Fibroblast of lung (primary cell): Measurements from ENCODE around the gene NCAN. TPM values are rescaled to one million over a fixed set of nuclear protein-coding genes. Genes with fewer than 3 reads are reported as not detected.

Source experiments
- DNase-seq, 2 donors: peaks; one replicate each; pipeline versions ENCODE4 v3.0.0 to v3.0.0-alpha.2; 2010; ENCODE audit warnings: low read depth in 2 of 2
- H2AFZ ChIP-seq: 2 replicates; pipeline ENCODE4 v1.5.1; 2012; ENCODE audit warnings: low read length, control low read depth, inconsistent platforms
- H3K27ac ChIP-seq: 2 replicates; pipeline ENCODE4 v1.5.1; 2011; ENCODE audit warnings: low read length, control low read depth; ENCODE audit not compliant: insufficient read depth
- H3K27me3 ChIP-seq: 2 replicates; pipeline ENCODE4 v1.5.1; 2011; ENCODE audit warnings: mild to moderate bottlenecking, low read length; ENCODE audit not compliant: control insufficient read depth, insufficient read depth
- H3K36me3 ChIP-seq: 2 replicates; pipeline ENCODE4 v1.5.1; 2011; ENCODE audit warnings: low read length; ENCODE audit not compliant: control insufficient read depth, insufficient read depth
- H3K4me1 ChIP-seq: 2 replicates; pipeline ENCODE4 v1.5.1; 2011; ENCODE audit warnings: low read length; ENCODE audit not compliant: control insufficient read depth, insufficient read depth; ENCODE audit errors: extremely low read depth
- H3K4me2 ChIP-seq: 2 replicates; pipeline ENCODE4 v1.5.1; 2011; ENCODE audit warnings: low read length, control low read depth; ENCODE audit not compliant: insufficient read depth; ENCODE audit errors: extremely low read depth
- H3K4me3 ChIP-seq, 4 experiments: fragments of 200-600 bp in 1 of 4; sonication (generic) in 1 of 4; replicated peaks in 1 of 4; 2 replicates each; pipeline ENCODE4 v1.5.1; 2011 to 2016; ENCODE audit warnings: low read length in 4 of 4, low read depth in 3 of 4, mild to moderate bottlenecking in 3 of 4, control low read depth in 2 of 4, inconsistent platforms in 1 of 4, mixed read lengths in 1 of 4; ENCODE audit not compliant: insufficient read depth in 1 of 4; ENCODE audit errors: control extremely low read depth in 1 of 4
- H3K79me2 ChIP-seq: 2 replicates; pipeline ENCODE4 v1.5.1; 2012; ENCODE audit warnings: mild to moderate bottlenecking, low read length, inconsistent platforms; ENCODE audit not compliant: control insufficient read depth, insufficient read depth
- H3K9ac ChIP-seq: 2 replicates; pipeline ENCODE4 v1.5.1; 2011; ENCODE audit warnings: mild to moderate bottlenecking, low read length, control low read depth; ENCODE audit not compliant: insufficient read depth
- H3K9me3 ChIP-seq: 2 replicates; pipeline ENCODE4 v1.5.1; 2012; ENCODE audit warnings: low read depth, low read length; ENCODE audit not compliant: control insufficient read depth, insufficient read depth
- H4K20me1 ChIP-seq: 2 replicates; pipeline ENCODE4 v1.5.1; 2011; ENCODE audit warnings: low read length; ENCODE audit not compliant: control insufficient read depth, insufficient read depth; ENCODE audit errors: extremely low read depth
- CTCF ChIP-seq, 2 donors: IDR thresholded peaks in 1 of 2; conservative IDR thresholded peaks in 1 of 2; 1 replicate in 1 of 2; 2 replicates in 1 of 2; pipeline ENCODE4 v1.5.1; 2011 to 2012; ENCODE audit warnings: low read length in 2 of 2, control low read depth in 1 of 2, inconsistent platforms in 1 of 2, low read depth in 1 of 2, mild to moderate bottlenecking in 1 of 2
- EZH2 ChIP-seq: IDR thresholded peaks from 2 replicates; pipeline ENCODE4 v1.5.1; 2012; ENCODE audit warnings: low read length, control low read depth, mild to moderate bottlenecking; ENCODE audit errors: missing control alignments
- polyA plus RNA-seq, 2 donors: library from polyadenylated mRNA; depleted of rRNA in 1 of 2; stranded (reverse) in 1 of 2; unstranded in 1 of 2; fragments of >200 nt; gene quantifications; 2 replicates each; pipeline ENCODE4 v1.2.1, GENCODE V29; 2011 to 2012; ENCODE audit warnings: missing spikeins in 1 of 2
- total RNA-seq: library from RNA; depleted of rRNA; stranded (reverse); fragments of >200 nt; gene quantifications from 2 replicates; pipeline ENCODE4 v1.2.1, GENCODE V29; 2014

The NCAN gene
- total and polyA plus RNA-seq, 2 donors (not counting 1 experiment from before 2014, with no cell fraction given), result under 0.01 TPM; not detected in 1

- no peak overlapping the region for H3K9ac ChIP-seq
- no peak overlapping the region for H3K4me2 ChIP-seq
- H3K4me3 ChIP-seq, result no peak overlapping the region
- TF ChIP-seq EZH2, result no peak
- no peak for TF ChIP-seq CTCF (conservative IDR thresholded peaks at IDR 0.05 in 1 of 2, IDR thresholded peaks at IDR 0.05 in 1 of 2; ENCODE audit: low read depth in 1 of 2, low read length in 2 of 2)
- no peak for DNase-seq
- H3K36me3 ChIP-seq, result no peaks in the 10 kb centered on the region
- H3K27ac ChIP-seq, result no peak overlapping the region
- H3K79me2 ChIP-seq, result no peaks in the 10 kb centered on the region
- H3K4me1 ChIP-seq, result no peaks in the 10 kb centered on the region
- no peaks in the 10 kb centered on the region for H3K9me3 ChIP-seq
- no peaks in the 10 kb centered on the region for H3K27me3 ChIP-seq
- H4K20me1 ChIP-seq, result no peaks in the 10 kb centered on the region
- H2AFZ ChIP-seq, result no peak overlapping the region
These were observed 20.5 kb downstream of the NCAN start for GRCh38 chr19:19232261-19232721.

- Histone ChIP-seq H3K79me2 (no peaks in the 10 kb centered on the region), H3K4me3 (no peak overlapping the region), H4K20me1 (no peaks in the 10 kb centered on the region), H3K4me1 (no peaks in the 10 kb centered on the region), H2AFZ (no peak overlapping the region), H3K9ac (no peak overlapping the region), H3K9me3 (no peaks in the 10 kb centered on the region), H3K4me2 (no peak overlapping the region), H3K27me3 (no peaks in the 10 kb centered on the region), H3K27ac (no peak overlapping the region), H3K36me3 (no peaks in the 10 kb centered on the region)
- TF ChIP-seq CTCF (conservative IDR thresholded peaks at IDR 0.05 in 1 of 2, IDR thresholded peaks at IDR 0.05 in 1 of 2; ENCODE audit: low read depth in 1 of 2, low read length in 2 of 2) (no peak), EZH2 (no peak)
- DNase-seq, result no peak
These were observed 22.6 kb downstream of the NCAN start for GRCh38 chr19:19234220-19234816.

GRCh38 chr19:19236173-19236572, 24.4 kb downstream of the NCAN start:
- no peak for DNase-seq
- H3K4me1 ChIP-seq, result no peaks in the 10 kb centered on the region
- H3K9ac ChIP-seq, result no peak overlapping the region
- H3K27ac ChIP-seq, result no peak overlapping the region
- no peak overlapping the region for H3K4me3 ChIP-seq
- H3K27me3 ChIP-seq, result no peaks in the 10 kb centered on the region
- no peaks in the 10 kb centered on the region for H3K36me3 ChIP-seq
- H3K4me2 ChIP-seq, result no peak overlapping the region
- no peak overlapping the region for H2AFZ ChIP-seq
- no peak for TF ChIP-seq CTCF (conservative IDR thresholded peaks at IDR 0.05 in 1 of 2, IDR thresholded peaks at IDR 0.05 in 1 of 2; ENCODE audit: low read depth in 1 of 2, low read length in 2 of 2)
- TF ChIP-seq EZH2, result no peak
- H3K79me2 ChIP-seq, result no peaks in the 10 kb centered on the region
- no peaks in the 10 kb centered on the region for H4K20me1 ChIP-seq
- no peaks in the 10 kb centered on the region for H3K9me3 ChIP-seq
